ENCODE data around the gene C20orf202.
"Not testable (repeated sequence)": the region's sequence is repeated elsewhere in the genome, so short reads cannot be mapped to it uniquely, and the experiment has no call there.

The C20orf202 gene

GRCh38 chr20:1250282-1250681 is 47.0 kb downstream of the C20orf202 start:
- DNase-seq = not testable (repeated sequence)

- no peak for DNase-seq
Measured at GRCh38 chr20:1252416-1252815, 49.2 kb downstream of the C20orf202 start.

- DNase-seq = peak; percentile 35
Measured at GRCh38 chr20:1254254-1254653, 51.0 kb downstream of the C20orf202 start.

GRCh38 chr20:1255675-1256074 is 52.4 kb downstream of the C20orf202 start:
- DNase-seq = peak; percentile 62
